Epithelial cell of esophagus (primary cell): ENCODE measurements around the gene OR1F1.
"Not testable (repeated sequence)": the region's sequence is repeated elsewhere in the genome, so short reads cannot be mapped to it uniquely, and the experiment has no call there.

Experiments used
- DNase-seq: peaks from one replicate; pipeline ENCODE4 v3.0.0; 2010; ENCODE audit warnings: low read depth
- H3K4me3 ChIP-seq: 2 replicates; pipeline ENCODE4 v1.5.1; 2011; ENCODE audit warnings: mild to moderate bottlenecking, low read length, control low read depth
- TF ChIP-seq, protein P1 (sequence below): IDR thresholded peaks from 2 replicates; pipeline ENCODE4 v1.5.1; 2011; ENCODE audit warnings: low read depth, mild to moderate bottlenecking, low read length, control low read depth, inconsistent platforms; ENCODE audit not compliant: insufficient read depth; ENCODE audit errors: missing control alignments

OR1F1 gene

DNA sequence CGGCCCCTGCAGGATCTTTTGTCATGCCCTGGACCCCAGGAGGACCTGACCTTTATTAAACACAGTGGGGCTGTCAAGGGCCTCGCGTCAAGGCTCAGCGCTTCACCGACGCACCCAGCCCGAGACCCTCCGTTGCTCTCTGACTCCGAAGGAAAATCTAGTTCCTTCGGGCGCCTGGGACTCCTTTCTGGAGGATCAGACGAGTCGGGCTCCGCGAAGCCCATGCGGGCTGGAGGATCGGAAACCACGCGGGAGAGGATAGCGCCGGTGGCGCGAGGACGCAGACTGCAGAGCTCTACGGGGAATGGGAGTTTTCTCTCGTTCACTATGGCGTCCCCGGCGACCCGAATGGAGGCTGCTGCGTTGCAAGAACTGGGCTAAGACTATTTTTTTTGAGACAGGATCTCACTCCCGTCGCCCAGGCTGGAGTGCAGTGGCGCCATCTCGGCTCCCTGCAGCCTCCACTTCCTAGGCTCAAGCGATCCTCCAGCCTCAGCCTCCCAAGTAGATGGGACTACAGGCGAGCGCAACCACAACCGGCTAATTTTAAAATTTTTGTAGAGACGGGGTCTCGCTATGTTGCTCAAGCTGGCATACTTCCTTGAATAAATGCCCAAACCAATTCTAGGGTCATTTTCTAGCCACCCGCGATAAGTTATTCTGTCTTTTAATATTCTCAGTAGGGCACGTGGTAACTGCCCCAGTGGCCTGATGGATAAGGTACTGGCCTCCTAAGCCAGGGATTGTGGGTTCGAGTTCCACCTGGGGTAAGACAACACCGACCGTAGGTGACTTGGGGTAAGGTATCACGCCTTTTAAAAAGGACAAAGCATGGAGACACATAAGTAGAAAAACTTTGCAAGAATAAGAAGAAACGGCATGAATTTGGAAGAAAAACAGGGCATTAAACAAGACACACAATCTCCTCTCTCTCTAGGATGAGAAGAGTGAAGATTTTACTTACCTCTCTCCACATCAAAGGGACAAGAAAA, 5.5 kb downstream of the OR1F1 start:
- TF ChIP-seq, protein P1, sequence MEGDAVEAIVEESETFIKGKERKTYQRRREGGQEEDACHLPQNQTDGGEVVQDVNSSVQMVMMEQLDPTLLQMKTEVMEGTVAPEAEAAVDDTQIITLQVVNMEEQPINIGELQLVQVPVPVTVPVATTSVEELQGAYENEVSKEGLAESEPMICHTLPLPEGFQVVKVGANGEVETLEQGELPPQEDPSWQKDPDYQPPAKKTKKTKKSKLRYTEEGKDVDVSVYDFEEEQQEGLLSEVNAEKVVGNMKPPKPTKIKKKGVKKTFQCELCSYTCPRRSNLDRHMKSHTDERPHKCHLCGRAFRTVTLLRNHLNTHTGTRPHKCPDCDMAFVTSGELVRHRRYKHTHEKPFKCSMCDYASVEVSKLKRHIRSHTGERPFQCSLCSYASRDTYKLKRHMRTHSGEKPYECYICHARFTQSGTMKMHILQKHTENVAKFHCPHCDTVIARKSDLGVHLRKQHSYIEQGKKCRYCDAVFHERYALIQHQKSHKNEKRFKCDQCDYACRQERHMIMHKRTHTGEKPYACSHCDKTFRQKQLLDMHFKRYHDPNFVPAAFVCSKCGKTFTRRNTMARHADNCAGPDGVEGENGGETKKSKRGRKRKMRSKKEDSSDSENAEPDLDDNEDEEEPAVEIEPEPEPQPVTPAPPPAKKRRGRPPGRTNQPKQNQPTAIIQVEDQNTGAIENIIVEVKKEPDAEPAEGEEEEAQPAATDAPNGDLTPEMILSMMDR: no peak
- DNase-seq: no peak
- no peak overlapping the region for H3K4me3 ChIP-seq

DNA sequence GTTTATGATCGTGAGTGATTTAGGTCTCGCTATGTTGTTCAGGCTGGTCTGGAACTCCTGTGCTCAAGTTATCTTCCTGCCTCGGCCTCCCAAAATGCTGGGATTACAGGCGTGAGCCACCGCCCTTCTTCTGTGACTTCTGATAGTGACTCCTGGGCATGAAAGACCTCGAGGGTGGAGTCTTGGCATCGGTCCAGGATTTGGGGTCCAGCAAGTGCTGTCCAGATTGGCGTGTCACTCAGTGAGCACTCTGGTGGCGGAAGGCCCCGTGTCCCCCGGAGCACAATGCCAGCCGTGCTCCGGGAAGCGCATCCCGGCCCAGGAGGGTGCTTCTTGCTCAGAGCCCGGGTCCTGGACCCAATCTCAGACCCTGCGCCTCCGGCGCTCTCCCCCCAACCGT, 6.8 kb downstream of the OR1F1 start:
- no peak for DNase-seq

DNA sequence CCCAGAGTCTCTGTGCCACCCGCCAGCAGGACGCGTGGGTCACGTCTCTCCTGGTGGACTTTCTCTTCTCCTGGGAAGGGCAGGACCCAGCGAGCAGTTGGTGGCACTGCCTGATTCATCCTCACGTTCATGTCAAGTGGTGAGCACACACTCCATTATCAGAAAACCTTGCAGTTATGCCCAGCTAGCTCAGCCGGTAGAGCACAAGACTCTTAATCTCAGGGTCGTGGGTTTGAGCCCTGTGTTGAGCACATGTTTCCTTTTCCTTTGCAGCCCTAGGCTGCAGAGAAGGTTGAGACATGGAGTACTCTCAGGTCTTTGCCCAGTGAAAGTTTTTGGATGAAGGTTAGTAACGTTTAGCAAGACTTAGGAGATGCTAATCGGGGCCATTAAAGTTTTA, 8.0 kb downstream of the OR1F1 start:
- no peak for DNase-seq
- H3K4me3 ChIP-seq: no peak overlapping the region
- TF ChIP-seq, protein P1: no peak

More for the DNA sequence above, 6.8 kb downstream of the OR1F1 start:
- TF ChIP-seq, protein P1: no peak
- H3K4me3 ChIP-seq: no peak overlapping the region

DNA sequence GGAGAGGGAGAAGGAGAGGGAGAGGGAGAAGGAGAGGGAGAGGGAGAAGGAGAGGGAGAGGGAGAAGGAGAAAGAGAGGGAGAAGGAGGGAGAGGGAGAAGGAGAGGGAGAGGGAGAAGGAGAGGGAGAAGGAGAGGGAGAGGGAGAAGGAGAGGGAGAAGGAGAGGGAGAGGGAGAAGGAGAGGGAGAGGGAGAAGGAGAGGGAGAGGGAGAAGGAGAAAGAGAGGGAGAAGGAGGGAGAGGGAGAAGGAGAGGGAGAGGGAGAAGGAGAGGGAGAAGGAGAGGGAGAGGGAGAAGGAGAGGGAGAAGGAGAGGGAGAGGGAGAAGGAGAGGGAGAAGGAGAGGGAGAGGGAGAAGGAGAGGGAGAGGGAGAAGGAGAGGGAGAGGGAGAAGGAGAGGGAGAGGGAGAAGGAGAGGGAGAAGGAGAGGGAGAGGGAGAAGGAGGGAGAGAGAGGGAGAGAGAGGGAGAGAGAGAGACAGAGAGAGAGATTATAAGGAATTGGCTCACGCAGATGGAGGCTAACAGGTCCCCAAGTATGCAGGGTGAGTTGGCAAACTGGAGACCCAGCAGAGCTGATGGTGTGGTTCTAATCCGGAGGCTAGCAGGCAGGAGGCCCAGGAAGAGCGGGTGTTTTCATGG, 9.8 kb downstream of the OR1F1 start:
- H3K4me3 ChIP-seq, DNase-seq: not testable (repeated sequence)

DNA sequence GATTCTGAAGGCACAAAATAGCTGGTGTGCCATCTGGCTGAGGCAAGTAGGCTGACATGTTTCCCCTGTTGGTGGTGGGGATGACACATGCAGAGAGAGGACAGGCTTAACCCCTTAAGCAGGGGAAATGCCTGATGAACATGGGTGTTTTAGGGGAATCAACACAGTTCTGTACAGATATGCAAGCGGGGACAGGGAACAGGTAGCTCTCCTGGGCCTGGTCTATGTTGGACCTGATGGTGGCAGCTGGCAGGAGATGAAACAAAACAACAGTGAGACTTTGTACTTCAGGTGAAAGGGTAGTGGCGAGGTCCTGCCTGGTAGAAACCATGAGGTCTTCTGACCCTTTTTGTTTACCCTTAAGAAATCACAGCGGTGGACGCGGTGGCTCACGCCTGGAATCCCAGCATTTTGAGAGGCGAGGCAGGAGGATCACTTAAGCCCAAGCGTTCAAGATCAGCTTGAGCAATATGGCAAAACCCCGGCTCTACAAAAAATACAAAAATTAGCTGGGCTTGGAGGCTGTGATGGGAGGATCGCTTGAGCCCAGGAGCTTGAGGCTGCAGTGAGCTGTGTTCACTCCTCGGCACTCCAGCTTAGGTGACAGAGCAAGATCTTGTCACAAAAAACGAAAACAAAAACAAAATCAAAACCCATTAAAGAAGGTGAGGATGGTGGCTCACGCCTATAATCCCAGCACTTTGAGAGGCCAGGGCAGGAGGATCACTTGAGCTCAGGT, 10.5 kb downstream of the OR1F1 start:
- TF ChIP-seq, protein P1: no peak

DNA sequence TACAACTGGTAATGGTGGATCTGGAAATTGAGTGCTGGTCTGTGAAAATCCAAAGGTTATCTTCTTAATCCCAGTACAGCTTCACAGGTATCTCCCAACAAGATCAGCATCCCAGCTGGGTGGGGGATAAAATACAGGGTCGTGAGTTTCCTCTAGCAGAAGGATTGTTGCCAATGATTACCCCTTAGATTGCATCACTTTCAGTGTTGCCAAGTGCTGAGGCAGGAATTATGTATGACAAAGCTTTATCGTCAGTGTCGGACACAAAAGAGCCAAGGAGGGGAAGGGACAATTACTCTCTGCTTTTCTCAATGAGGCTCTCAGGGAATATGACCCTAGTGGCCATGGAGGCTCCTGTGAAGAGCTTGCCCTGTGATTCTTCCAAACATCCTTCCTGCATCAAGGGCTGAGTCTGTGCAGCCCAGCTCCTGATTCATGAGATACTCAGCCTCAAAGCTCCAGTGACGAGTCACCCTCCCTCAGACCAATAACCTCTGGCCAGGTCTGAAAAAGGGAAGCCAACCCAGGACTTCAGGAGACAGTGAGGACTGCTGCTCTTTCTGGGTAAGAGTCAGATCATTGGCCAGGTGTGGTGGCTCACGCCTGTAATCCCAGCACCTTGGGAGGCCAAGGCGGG, 15.0 kb downstream of the OR1F1 start:
- no peak overlapping the region for H3K4me3 ChIP-seq
- DNase-seq: no peak
- TF ChIP-seq, protein P1: no peak

More for the DNA sequence above, 10.5 kb downstream of the OR1F1 start:
- H3K4me3 ChIP-seq: no peak overlapping the region
- no peak for DNase-seq

DNA sequence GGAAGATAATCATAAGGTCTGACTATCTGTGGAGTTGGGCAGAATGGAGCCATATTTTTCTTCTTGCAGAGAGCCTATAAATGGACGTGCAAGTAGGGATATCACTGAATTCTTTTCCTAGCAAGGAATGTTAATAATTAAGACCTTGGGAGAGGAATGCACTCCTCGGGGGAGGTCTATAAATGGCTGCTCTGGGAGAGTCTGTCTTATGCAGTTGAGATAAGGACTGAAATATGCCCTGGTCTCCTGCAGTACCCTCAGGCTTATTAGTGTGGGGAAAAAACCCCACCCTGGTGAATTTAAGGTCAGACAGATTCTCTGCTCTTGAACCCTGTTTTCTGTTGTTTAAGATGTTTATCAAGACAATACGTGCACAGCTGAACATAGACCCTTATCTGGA, 17.9 kb downstream of the OR1F1 start:
- H3K4me3 ChIP-seq, DNase-seq: not testable (repeated sequence)
